Measurements from ENCODE around the gene PLEKHA7. TPM values are rescaled to one million over a fixed set of nuclear protein-coding genes. Genes with fewer than 3 reads are reported as not detected.

The PLEKHA7 gene
- total RNA-seq, 2 donors from 2014 or later = 10.8 to 17.6 TPM

Other genes with a start within 250 kb of the PLEKHA7 start
- 100 to 1,000 TPM; 544 to 709 TPM for gene RPS13, start 63.3 kb upstream of the PLEKHA7 start, total RNA-seq
- 100 to 1,000 TPM in 1 of 2 donors, 10 to 100 TPM in 1; 51.3 to 109 TPM for gene PIK3C2A, start 193.6 kb upstream of the PLEKHA7 start, total RNA-seq